T-helper 1 cell (primary cell): Measurements from ENCODE around the gene NRROS.

Experiments used
- DNase-seq, 5 donors: peaks; one replicate each; pipeline ENCODE4 v3.0.0-alpha.2; 2012 to 2020

NRROS gene

GRCh38 chr3:196651819-196652218 is 12.3 kb downstream of the NRROS start:
- DNase-seq: no peak

- no peak for DNase-seq
Measured at GRCh38 chr3:196652961-196653795, 13.7 kb downstream of the NRROS start.

GRCh38 chr3:196654006-196654734 is 14.7 kb downstream of the NRROS start:
- no peak for DNase-seq

GRCh38 chr3:196654735-196655090 is 15.2 kb downstream of the NRROS start:
- no peak for DNase-seq

- no peak for DNase-seq
Measured at GRCh38 chr3:196655496-196655895, 16.0 kb downstream of the NRROS start.

GRCh38 chr3:196656213-196656612 is 16.7 kb downstream of the NRROS start:
- DNase-seq: no peak

- DNase-seq: no peak
Measured at GRCh38 chr3:196659901-196660351, 20.4 kb downstream of the NRROS start.

GRCh38 chr3:196660381-196661166 is 21.1 kb downstream of the NRROS start:
- DNase-seq: no peak

GRCh38 chr3:196661400-196661799 is 21.9 kb downstream of the NRROS start:
- DNase-seq: no peak

- no peak for DNase-seq
Measured at GRCh38 chr3:196662033-196662432, 22.5 kb downstream of the NRROS start.

GRCh38 chr3:196662711-196663571 is 23.4 kb downstream of the NRROS start:
- DNase-seq: no peak

- DNase-seq: no peak
Measured at GRCh38 chr3:196666001-196666867, 26.7 kb downstream of the NRROS start.

- DNase-seq: no peak
Measured at GRCh38 chr3:196667056-196667825, 27.7 kb downstream of the NRROS start.

GRCh38 chr3:196670339-196670738 is 30.8 kb downstream of the NRROS start:
- peak in 1 of 5 donors; percentile 45 for DNase-seq

- no peak for DNase-seq
Measured at GRCh38 chr3:196673632-196674031, 34.1 kb downstream of the NRROS start.

- no peak for DNase-seq
Measured at GRCh38 chr3:196677353-196677752, 37.9 kb downstream of the NRROS start.

- DNase-seq: no peak
Measured at GRCh38 chr3:196677931-196678330, 38.4 kb downstream of the NRROS start.

- peak in 4 of 5 donors; percentile 31 to 68 (median 52) for DNase-seq
Measured at GRCh38 chr3:196684548-196685407, 45.3 kb downstream of the NRROS start.

GRCh38 chr3:196686436-196686835 is 46.9 kb downstream of the NRROS start:
- DNase-seq: no peak
